Suprapubic skin (tissue), 4 donors: ENCODE measurements around the gene CSGALNACT2. TPM values are rescaled to one million over a fixed set of nuclear protein-coding genes. Genes with fewer than 3 reads are reported as not detected.

ENCODE experiments used
- DNase-seq, 2 donors: peaks; one replicate each; pipeline ENCODE4 v3.0.0-alpha.2; 2019; ENCODE audit warnings: low spot score in 2 of 2
- H3K27ac ChIP-seq: fragments of 200-600 bp; sonication (generic); one replicate; pipeline ENCODE4 v1.5.1; 2019
- H3K27me3 ChIP-seq: fragments of 200-600 bp; sonication (generic); one replicate; pipeline ENCODE4 v1.5.1; 2019
- H3K36me3 ChIP-seq: fragments of 200-600 bp; sonication (generic); one replicate; pipeline ENCODE4 v1.5.1; 2019
- H3K4me1 ChIP-seq: fragments of 200-600 bp; sonication (generic); one replicate; pipeline ENCODE4 v1.5.1; 2019
- H3K4me3 ChIP-seq: fragments of 200-600 bp; sonication (generic); one replicate; pipeline ENCODE4 v1.5.1; 2019; ENCODE audit warnings: mild to moderate bottlenecking
- H3K9me3 ChIP-seq: fragments of 200-600 bp; sonication (generic); one replicate; pipeline ENCODE4 v1.5.1; 2019
- EP300 ChIP-seq: sonication (generic); formaldehyde crosslinking; IDR thresholded peaks from one replicate; pipeline ENCODE4 v1.6.1; 2017; ENCODE audit warnings: antibody characterized with exemption
- POLR2A ChIP-seq, 2 donors: fragments of 450-650 bp; IDR thresholded peaks; one replicate each; pipeline ENCODE4 v1.6.1; 2017; ENCODE audit warnings: antibody characterized with exemption in 2 of 2, mild to moderate bottlenecking in 2 of 2, moderate library complexity in 2 of 2
- POLR2AphosphoS5 ChIP-seq, 3 donors: sonication (generic); formaldehyde crosslinking; IDR thresholded peaks; one replicate each; pipeline ENCODE4 v1.6.1; 2017; ENCODE audit warnings: antibody characterized with exemption in 3 of 3
- WGBS: methylation state at CpG from one replicate; pipeline ENCODE4 v1.1.5; 2018; 5-methylcytosine and 5-hydroxymethylcytosine counted together
- total RNA-seq, 4 donors: library from RNA; depleted of rRNA; stranded (reverse); fragments of >200 nt; gene quantifications; one replicate each; pipeline ENCODE4 v1.1.0, GENCODE V29; 2016
- TF ChIP-seq, protein P1 (sequence below), 2 donors: fragments of 200-600 bp in 1 of 2; fragments of 450-650 bp in 1 of 2; sonication (generic) in 1 of 2; IDR thresholded peaks; one replicate each; pipeline ENCODE4 v1.5.1; 2016 to 2019; ENCODE audit warnings: antibody characterized with exemption in 2 of 2, mild to moderate bottlenecking in 1 of 2, moderate library complexity in 1 of 2

Gene CSGALNACT2
- total RNA-seq, 4 donors from 2014 or later: 10.1 to 15.5 (median 13.9) TPM

GRCh38 chr10:43166880-43167497, 28.7 kb downstream of the CSGALNACT2 start:
- no peak for TF ChIP-seq POLR2AphosphoS5 (IDR thresholded peaks at IDR 0.05)
- TF ChIP-seq, protein P1, sequence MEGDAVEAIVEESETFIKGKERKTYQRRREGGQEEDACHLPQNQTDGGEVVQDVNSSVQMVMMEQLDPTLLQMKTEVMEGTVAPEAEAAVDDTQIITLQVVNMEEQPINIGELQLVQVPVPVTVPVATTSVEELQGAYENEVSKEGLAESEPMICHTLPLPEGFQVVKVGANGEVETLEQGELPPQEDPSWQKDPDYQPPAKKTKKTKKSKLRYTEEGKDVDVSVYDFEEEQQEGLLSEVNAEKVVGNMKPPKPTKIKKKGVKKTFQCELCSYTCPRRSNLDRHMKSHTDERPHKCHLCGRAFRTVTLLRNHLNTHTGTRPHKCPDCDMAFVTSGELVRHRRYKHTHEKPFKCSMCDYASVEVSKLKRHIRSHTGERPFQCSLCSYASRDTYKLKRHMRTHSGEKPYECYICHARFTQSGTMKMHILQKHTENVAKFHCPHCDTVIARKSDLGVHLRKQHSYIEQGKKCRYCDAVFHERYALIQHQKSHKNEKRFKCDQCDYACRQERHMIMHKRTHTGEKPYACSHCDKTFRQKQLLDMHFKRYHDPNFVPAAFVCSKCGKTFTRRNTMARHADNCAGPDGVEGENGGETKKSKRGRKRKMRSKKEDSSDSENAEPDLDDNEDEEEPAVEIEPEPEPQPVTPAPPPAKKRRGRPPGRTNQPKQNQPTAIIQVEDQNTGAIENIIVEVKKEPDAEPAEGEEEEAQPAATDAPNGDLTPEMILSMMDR (IDR thresholded peaks at IDR 0.05): no peak
- Histone ChIP-seq H3K36me3 (peaks cover 30% of the 10 kb centered on the region), H3K4me3 (no peak overlapping the region), H3K27ac (no peak overlapping the region), H3K4me1 (no peaks in the 10 kb centered on the region), H3K27me3 (no peaks in the 10 kb centered on the region), H3K9me3 (no peaks in the 10 kb centered on the region)
- DNase-seq: no peak

DNA sequence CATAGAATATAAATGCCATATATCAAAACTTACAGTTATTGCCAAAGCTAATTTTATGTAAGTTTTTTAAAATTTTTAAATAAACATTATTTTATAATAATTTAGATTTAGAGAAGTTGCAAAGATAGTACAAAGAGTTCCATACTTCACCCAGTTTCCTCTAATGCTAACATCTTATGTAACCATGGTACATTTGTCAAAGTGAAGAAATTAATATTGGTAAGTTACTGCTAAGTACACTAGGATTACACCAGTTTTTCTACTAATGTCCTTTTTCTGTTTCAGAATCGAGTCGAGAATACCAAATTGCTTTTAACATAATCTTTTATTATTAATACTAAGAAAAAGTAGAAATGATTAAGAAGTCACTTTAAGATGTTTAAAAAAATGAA, 29.2 kb downstream of the CSGALNACT2 start:
- Histone ChIP-seq H3K4me3 (no peak overlapping the region), H3K9me3 (no peaks in the 10 kb centered on the region), H3K27me3 (no peaks in the 10 kb centered on the region), H3K36me3 (peaks cover 30% of the 10 kb centered on the region), H3K4me1 (no peaks in the 10 kb centered on the region), H3K27ac (no peak overlapping the region)
- 88% methylated on average over 2 of the region's 2 CpGs for WGBS
- TF ChIP-seq, protein P1 (IDR thresholded peaks at IDR 0.05): no peak
- TF ChIP-seq POLR2AphosphoS5 (IDR thresholded peaks at IDR 0.05) (no peak), POLR2A (IDR thresholded peaks at IDR 0.05) (no peak), EP300 (no peak)
- DNase-seq: no peak

- TF ChIP-seq EP300 (no peak), POLR2AphosphoS5 (IDR thresholded peaks at IDR 0.05) (no peak), POLR2A (IDR thresholded peaks at IDR 0.05) (no peak)
- TF ChIP-seq, protein P1 (IDR thresholded peaks at IDR 0.05): no peak
- H3K9me3 ChIP-seq: no peaks in the 10 kb centered on the region
- H3K4me1 ChIP-seq: no peaks in the 10 kb centered on the region
- H3K27ac ChIP-seq: no peak overlapping the region
- no peak overlapping the region for H3K4me3 ChIP-seq
- H3K36me3 ChIP-seq: peaks cover 32% of the 10 kb centered on the region
- WGBS: 65% methylated on average over 2 of the region's 2 CpGs
- no peaks in the 10 kb centered on the region for H3K27me3 ChIP-seq
- DNase-seq: no peak
Observed at GRCh38 chr10:43170491-43170890, 32.2 kb downstream of the CSGALNACT2 start.

- TF ChIP-seq POLR2A (IDR thresholded peaks at IDR 0.05) (no peak), POLR2AphosphoS5 (IDR thresholded peaks at IDR 0.05) (no peak), EP300 (no peak)
- TF ChIP-seq, protein P1 (IDR thresholded peaks at IDR 0.05): no peak
- Histone ChIP-seq H3K9me3 (no peaks in the 10 kb centered on the region), H3K27me3 (no peaks in the 10 kb centered on the region), H3K27ac (no peak overlapping the region), H3K4me1 (no peaks in the 10 kb centered on the region), H3K36me3 (peaks cover 54% of the 10 kb centered on the region), H3K4me3 (no peak overlapping the region)
- 86% methylated on average over 5 of the region's 5 CpGs for WGBS
- DNase-seq: no peak
Observed at GRCh38 chr10:43172645-43173044, 34.4 kb downstream of the CSGALNACT2 start.

GRCh38 chr10:43173120-43173519, 34.9 kb downstream of the CSGALNACT2 start:
- H3K27me3 ChIP-seq: no peaks in the 10 kb centered on the region

More at GRCh38 chr10:43173120-43173519, 34.9 kb downstream of the CSGALNACT2 start:
- Histone ChIP-seq H3K36me3 (peaks cover 59% of the 10 kb centered on the region), H3K4me3 (no peak overlapping the region), H3K4me1 (no peaks in the 10 kb centered on the region), H3K27ac (no peak overlapping the region), H3K9me3 (no peaks in the 10 kb centered on the region)
- TF ChIP-seq, protein P1 (IDR thresholded peaks at IDR 0.05): no peak
- TF ChIP-seq POLR2A (IDR thresholded peaks at IDR 0.05) (no peak), POLR2AphosphoS5 (IDR thresholded peaks at IDR 0.05) (no peak), EP300 (no peak)
- WGBS: 91% methylated on average over 1 of the region's 1 CpG
- no peak for DNase-seq
